GM11168 (cell line): Measurements from ENCODE around the gene MBOAT2.

Source experiments
- in situ Hi-C: fragments of 300-500 bp; cut with MboI; formaldehyde crosslinking; loops from one replicate; pipeline ENCODE4 v1.12.0; 2022; ENCODE audit warnings: low sequenced_read_pairs; ENCODE audit not compliant: unreplicated experiment

Gene MBOAT2

DNA sequence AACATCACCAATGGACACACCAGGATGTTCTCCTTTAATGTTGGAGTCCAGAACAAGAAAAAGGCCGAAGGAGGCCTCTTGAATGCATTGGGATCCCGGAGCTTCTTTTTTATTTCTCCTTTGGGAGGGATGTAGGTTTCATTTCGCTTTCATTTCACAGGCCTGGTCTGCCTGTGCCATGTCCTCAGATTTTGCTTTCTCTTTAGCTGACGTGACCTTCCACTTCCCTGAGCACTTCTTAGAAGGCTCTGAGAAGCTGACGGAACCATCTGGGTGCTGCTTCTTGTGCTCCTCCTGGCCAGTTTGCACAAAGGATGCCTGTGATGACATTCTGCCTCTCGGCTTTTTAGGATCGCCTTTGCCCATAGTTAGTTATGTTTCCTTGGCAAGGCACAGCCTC, 15.1 kb upstream of the MBOAT2 start:
- in situ Hi-C loops: no loop called here

DNA sequence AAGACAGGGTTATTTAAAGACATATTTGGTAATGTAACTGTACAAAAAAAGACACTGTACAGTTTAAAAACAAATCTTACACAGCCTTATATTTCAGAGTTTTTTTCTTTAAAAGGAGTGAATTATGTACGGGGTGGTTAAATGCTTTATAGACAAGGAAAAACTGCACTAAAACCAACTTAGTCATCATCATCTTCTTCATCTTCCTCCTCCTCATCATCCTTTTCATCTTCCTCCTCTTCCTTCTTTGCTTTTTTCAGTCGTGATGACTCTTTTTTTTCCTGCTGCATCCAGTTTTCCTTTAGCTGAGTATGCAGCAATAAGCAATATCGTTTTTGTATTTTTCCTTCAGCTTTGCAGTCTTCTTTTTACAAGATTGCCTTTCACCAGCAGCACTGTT, 14.6 kb upstream of the MBOAT2 start:
- in situ Hi-C loops: no loop called here

DNA sequence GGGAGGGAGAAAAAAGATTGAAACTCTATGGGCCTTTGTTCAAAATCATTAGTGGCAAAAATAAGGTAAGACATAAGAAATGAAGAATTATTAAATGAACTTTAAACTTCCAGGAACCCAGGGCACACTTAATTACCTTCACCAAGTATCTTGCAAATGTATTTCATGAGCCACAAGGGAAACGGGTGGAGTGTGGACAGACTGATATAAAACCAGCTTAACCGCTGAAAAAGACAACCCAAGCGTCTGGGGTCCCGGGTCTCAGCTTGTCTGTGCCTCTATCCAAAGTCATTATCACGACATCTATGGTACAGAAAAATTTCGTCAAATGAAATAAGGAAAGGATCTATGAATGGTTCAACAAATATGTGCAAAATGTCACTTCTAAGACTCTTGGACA, 13.9 kb upstream of the MBOAT2 start:
- in situ Hi-C loops: no loop called here

DNA sequence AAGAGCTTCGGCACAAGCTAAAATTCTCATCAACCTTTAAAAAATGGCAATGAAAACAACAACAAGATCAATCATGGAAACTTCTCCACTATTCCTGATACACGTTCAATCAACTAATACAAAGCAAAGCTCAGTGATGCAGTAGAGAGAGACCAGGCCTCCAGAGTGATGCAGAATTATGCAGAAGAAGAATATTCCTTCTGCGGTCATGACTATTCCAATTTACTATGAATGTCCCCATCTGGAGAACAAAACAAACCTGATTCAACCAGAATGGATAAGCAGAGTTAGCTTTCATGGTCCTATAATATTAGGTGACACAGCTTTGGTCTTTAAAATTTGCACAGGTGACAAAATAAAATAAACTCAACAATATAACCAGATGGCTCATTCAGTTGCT, 12.5 kb upstream of the MBOAT2 start:
- in situ Hi-C loops: no loop called here

DNA sequence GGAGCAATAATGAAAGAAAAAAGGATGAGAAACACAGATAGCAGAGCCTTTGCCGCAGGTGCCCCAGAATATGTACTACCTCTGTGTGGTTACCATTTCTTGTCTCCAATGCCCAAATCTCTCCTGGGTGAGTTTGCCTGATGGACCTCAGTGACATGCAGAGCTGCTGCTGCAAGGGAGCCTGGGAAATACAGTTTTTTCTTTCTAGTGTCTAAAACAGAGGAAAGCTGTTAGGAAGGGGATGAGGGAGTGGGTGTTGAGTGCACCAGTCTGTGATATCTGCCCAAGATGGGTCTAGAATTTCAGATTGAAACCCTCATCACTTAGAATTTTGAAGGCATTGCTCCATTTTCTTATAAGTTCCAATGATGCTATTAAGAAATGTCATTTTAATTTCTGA, 9.9 kb upstream of the MBOAT2 start:
- in situ Hi-C loops: no loop called here

DNA sequence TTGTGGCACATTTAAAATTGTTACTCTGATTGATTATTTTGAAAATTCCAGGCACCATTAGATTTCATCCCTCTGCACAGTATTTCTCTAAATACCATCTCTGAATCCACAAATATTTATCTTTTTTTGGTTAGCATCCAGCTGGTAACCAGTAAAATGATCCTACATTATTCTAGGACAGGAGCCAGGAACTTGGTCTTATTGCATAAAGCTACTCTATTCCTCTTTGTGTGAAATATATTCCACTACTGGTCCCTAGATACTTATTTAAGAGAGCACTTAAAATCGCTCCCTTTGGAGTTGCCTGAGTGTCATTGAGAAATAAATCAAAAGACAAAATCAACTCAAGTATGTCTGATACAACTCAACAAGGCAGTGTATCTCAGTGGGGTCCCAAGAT, 7.4 kb upstream of the MBOAT2 start:
- in situ Hi-C loops: no loop called here

DNA sequence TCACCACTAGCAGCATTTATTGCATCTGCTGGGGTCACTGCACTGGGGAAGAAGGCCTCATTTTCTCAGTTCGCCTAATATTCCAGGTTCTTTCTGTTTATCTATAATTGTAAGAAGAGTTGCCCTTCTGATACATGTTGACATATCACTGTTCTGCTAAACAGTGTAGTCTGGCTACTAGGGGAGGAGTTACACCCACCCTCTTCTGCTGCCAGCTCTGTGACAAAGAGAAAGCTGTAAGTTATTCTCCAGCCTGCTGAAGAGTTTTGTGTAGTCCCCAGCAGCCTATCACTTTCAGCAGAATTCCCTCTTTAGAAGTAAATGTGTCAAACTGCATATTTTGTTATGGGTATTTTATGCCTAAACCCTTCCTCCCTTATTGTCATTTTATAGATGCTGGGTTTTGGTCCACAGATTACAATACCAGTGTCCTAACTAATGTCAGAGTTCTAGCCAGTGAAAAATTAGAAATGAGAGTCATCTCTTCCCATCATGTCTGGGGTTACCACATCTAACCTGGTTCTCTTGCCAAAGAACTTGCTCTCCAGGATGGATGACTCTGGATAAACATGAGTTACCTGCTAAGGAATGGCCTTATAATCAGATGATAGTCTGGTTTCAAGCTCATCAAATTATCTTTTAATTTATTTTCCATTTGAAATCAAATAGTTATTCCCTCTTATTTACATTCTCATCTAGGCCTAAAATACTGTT, 5.6 kb upstream of the MBOAT2 start:
- in situ Hi-C loops: no loop called here

DNA sequence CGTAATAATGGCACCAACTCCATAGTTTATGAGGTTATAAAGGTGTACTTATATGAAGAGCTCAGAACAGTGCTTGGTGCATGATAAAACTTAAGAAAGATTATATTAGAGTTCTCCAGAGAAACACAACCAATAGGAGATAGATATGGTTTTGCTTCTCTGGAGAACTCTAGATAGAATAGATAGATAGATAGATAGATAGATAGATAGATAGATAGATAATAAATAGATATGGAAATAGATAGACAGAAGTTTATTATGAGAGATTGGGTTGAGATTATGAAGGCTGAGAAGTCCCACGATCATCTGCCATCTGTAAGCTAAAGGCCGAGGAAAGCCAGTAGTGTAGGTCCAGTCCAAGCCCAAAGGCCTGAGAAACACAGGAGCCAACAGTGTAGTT, 2.9 kb upstream of the MBOAT2 start:
- in situ Hi-C loops: no loop called here

DNA sequence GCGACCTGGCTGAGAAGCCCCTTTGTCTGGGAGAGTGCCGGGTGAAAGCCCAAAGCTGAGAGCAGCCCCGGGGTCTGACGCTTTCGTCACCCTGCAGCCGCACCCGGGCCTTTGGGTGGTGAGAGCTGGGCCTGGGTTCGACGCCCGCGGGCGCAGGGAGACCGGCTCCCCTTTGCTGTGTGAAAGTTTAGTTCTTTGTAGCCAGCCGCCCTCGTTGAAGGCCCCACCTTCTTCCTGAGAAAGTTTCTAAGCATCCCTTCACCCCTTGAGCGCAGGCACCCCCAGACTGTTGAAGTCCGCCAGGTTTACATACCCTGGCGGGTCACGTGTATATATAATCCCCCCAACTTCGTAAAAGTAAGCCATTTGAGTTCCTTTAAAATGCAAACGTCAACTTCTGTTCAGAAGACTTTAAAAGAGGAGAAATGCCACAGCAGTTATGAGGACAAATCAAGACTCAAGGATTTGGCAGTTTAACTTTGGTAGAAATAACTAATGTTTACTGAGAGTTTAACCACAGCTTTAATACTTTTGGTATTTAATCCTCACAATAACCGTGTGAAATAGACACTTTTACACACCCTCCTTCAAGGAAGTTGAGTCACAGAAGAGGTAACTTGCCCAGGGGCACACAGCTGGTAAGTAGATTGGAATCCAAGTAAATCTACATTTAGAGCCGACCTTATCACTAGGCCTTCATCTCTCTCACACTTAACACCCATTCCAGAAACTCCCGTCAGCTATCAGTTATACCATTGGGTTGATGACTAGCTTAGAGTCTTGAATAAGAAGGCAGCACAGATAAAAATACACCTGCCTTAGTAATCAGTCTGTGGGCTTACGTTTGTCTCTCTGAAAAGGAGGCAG, 1.1 kb upstream of the MBOAT2 start:
- in situ Hi-C loops: no loop called here

DNA sequence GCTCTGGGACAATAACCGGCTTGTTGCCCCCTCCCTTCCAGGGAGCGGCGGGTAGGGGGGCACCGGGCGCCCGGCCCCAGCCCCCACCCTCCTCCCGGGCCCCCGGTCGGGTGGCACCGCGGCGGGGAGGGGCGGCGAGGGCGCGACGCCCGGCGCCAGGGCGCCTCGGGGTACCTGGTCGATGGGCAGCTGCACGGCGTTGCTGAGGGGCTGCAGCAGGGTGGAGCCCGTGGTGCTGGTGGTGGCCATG, 193 bp downstream of the MBOAT2 start:
- in situ Hi-C loops: no loop called here

DNA sequence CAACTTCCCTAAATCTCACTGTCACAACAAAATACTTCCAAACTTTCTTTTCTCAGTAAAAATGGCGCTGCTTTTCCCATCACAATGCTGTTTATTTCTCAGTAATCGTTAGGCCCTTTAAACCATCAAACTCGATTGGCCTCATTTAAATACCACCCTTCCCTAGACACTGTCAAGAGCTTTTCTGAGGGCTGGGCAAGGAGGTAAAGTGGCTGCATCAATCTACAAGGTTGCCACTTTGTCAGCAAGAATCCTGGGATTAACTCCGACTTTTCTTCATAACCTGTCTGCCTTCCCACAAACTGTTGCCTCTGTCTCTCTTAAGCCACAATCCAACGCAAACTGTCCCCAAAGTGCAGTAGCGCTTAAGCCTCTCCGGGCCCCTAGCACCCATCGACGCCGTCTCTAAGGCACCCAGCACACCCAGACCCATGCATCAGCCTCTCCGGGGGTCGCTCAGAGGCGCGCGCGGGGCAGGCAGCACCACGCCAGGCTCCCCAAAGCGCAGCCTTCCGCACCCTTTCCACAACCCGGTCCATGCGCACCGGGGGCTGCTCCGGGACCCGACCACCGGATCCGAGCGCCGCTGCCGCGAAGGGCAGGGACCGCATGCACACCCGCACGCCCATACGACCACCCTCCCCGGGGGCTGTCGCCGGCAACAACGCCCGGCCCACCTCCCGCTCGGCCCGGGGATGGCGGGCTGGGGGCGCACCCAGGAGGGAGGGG, 683 bp downstream of the MBOAT2 start:
- in situ Hi-C loops: no loop called here

DNA sequence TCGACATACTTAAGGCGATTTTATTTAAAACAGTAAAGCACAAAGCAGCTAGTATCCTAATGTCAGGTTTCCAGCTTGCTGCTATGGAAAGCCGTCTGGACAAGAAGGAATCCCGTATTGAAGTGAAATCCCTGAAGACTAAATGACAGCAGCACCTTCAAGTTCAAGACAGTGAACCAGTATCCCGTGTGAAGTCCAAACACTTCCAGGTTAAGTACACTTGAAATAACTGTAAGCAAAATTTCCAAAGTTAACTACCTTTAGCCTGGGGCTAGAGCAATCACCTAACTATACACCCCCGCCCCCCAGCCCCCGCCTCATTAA, 1.2 kb downstream of the MBOAT2 start:
- in situ Hi-C loops: no loop called here

DNA sequence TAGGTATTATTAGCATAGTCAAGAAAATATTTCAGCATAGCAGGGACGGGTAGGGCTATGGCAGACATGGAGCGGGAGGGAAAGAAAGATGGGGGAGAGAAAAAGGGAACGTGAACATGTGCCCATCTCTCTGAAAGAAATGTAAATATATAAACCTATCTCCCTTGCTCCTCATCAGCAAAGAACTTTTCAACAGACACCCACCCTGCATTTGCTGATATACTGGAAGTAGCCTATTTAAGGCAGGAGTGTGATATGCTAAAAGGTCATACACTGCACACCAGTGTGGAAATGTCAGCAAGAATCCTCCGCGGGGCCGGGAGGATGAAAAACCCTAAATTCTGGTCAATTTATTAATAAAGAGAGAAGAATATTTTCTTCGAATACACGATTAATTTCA, 1.7 kb downstream of the MBOAT2 start:
- in situ Hi-C loops: no loop called here

DNA sequence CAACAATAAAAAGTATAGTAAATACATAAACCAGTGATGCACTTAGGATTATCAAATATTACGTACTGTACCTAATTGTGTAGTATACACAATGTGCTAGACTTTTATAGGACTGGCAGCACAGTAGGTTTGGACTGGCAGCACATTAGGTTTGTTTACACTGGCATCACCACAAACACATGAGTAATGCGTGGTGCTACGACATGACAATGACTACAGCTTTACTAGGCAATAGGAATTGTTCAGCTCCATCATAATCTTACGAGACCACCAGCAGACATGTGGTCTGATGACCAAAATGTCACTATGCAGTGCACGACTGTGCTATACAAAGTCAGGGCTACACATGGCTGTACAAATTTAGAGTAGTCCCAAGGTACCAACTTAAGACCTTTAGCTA, 2.3 kb downstream of the MBOAT2 start:
- in situ Hi-C loops: no loop called here

DNA sequence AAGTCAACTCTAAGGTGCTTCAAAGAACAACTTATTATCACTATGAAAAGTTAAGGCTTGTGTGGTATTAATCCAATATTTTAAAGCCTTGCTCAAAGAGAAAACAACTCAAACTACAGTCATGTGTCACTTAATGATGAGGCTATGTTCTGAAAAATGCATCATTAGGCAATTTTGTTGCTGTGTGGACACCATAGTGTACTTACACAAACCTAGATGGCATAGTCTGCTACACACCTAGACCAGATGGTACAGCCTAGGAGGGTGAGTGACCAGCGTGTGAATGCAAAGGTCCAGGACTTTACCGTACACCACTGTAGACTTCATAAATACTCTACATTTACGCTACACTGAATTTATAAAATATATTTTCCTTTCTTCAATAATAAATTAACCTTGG, 3.0 kb downstream of the MBOAT2 start:
- in situ Hi-C loops: no loop called here

DNA sequence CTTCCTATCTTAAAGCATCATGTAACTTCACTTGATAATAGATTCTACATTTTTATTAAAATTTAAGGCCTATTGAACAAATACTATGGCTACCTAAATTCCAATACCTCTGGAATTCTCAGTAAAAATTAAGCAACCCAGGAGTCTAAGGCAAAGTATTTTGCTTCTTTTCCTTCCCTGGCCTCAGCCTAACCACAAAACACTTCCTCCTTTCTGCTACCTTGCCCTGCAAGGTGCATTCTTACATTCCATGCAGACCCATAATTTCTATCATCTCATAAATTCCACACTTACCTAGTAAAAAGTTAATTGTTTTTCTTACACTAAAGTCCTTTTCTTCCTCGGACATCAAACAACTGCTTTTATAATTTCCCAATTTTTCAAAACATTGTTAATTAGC, 3.7 kb downstream of the MBOAT2 start:
- in situ Hi-C loops: no loop called here

DNA sequence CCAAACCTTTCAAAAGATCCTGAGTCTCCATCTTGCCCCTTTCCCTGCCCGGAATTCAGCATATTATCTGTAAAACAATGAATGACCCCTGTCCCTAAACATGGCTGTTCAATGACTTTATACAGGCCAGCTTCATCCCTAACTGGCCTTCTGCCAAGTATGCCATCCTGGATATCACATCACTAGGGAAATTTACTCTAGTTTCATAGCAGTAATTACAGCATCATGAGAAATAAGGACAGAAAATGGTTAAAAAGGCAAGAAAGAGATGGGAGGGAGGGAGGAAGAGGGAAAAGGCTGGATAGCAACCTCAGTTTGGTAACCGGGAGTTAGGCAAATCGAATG, 4.4 kb downstream of the MBOAT2 start:
- in situ Hi-C loops: no loop called here

DNA sequence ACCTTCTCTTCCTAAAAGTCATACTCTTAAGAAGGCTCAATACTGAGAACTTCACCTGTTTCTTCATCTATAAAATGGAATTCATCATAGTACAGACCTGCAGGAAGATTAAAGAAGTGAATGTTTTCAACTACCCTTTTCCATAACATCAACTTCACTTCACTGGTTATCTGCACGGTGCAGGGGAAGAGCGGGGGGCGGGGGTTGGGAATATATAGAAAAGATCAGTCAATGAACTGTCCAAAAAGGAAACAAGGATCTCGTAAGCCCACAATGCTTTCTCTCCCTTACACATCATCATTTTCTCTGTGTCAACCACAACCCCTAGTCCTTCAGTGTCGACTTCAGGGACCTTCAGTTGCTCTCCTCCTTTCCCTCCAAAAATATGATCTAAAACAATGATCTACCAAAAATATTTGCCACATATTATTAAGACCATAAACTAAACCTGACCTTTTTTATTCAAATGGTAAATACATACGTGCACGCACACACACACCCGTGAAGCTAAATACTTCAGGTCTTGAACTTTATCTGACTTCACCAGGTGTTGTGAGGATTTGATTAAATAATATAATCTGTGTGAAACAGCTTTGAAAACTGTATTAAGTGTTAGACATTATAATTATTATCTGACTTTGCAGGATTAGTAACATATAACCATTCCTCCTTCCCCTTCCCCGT, 4.9 kb downstream of the MBOAT2 start:
- in situ Hi-C loops: no loop called here

DNA sequence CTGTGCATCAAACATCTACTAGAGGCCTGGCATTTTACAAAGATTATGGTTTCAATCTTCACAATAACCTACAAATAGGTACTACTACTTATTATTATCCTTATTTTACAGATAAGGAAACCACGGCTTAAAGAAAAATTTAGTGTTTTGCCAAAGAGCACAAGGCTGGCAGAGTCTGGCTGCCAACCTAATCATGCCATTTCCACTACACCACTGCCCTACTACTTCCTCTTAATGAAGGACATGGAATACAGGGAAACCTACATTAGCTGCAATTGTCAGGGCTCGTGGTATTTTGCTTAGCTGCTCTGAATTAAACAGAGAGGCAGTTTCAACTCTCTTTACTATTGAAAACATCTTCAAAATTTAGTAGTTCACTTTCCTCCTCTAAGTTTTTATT, 5.9 kb downstream of the MBOAT2 start:
- in situ Hi-C loops: no loop called here

DNA sequence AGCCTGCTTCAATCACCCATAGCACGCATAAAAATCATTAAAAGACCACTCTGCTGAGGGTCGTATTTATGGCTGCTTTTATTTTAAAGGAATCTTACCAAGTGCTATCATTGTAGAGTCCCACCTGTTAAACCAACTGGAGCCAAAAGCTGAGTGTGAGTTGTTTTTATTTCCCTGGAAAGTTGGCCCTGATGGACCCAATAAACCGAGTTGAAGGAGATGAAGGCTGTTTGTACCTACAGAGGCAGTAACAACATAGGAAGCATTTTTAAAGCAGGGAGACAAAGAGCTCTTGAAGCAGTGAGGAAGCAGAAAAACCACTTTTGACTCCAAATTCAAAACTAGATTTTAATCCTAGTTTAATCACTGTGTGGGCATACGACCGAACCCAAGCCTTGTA, 6.4 kb downstream of the MBOAT2 start:
- in situ Hi-C loops: no loop called here

DNA sequence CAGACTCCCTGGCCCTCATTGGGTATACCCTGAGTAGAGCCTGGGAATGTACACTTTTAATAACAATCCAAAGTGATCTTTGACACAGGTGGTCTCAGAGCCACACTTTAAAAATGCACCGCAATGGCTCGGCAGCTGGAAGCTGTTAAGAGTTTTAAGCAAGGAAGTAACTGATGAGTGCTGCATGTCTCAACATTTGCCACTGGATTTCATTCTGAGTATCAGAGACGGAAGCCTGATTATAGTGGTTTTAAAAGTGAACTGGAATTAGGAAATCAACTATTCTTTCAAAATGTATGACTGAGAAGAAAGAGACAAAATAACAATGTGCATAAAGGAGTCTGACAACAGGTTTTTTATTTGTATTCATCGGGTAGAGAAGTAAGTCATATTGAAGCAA, 7.5 kb downstream of the MBOAT2 start:
- in situ Hi-C loops: no loop called here
